Activated CD4-positive, alpha-beta T cell treated with anti-CD3 and anti-CD28 coated beads, Interleukin-2, amount 50 U/mL, for 16 hours (primary cell): Measurements from ENCODE around the gene OR4L1.
A peak's percentile ranks its signal among the peaks of the same experiment; 100 is the strongest.
"Not testable (repeated sequence)": the region's sequence is repeated elsewhere in the genome, so short reads cannot be mapped to it uniquely, and the experiment has no call there.

Experiments used
- DNase-seq: peaks from one replicate; pipeline ENCODE4 v3.0.0-alpha.2; 2020

The OR4L1 gene, protein sequence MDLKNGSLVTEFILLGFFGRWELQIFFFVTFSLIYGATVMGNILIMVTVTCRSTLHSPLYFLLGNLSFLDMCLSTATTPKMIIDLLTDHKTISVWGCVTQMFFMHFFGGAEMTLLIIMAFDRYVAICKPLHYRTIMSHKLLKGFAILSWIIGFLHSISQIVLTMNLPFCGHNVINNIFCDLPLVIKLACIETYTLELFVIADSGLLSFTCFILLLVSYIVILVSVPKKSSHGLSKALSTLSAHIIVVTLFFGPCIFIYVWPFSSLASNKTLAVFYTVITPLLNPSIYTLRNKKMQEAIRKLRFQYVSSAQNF

DNA sequence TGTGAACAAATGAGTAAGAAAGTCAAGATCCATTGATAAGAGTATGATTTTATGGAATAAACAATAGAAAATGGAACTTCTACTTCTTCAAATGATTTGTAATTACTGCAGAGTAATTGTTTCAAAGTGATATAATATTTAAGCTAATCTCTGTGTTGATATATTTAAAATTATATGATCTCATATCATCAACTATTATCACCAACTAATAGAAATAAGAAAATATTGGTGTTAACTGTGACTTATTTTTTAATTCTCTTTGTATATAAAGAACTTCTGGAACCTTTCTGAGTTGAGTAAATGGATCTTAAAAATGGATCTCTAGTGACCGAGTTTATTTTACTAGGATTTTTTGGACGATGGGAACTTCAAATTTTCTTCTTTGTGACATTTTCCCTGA lies at the start of gene OR4L1:
TSS of gene OR4L1 (plus strand) at position 301 of the 400 bp plus-strand sequence. CDS start at position 301, 0 bp downstream.
- DNase-seq, result no peak

DNA sequence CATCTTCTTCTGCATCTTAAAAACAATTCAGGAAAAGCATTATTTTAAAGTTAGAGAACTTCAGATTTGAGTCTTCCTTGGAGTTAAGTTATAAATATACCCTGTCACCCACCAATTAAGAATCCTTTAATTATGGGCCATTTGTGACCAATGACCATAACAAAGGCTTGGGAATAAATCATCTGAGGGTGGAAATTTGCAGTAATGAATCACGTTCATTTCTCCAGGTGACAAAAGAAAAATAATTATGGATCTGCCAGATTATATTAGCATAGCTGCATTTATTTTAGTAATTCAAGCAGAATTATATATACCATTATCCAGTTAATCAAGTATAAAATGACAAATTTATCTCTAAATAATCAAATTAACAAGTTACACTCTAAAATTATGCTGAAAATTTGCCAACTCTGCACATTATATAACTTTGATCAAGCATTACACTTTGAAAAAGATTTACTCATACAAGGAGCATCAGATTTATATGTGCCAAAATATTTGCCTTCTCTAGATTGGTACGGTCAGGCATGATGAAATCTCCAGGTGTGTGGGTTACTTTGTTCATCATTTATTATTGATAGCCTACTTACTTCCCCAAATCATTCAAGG lies 40.5 kb upstream of the OR4L1 start, which contains the start of gene OR4K14:
TSS of gene OR4K14 (minus strand) at position 51 of the 609 bp plus-strand sequence. CDS start 4,114 bp downstream, outside the sequence.
- DNase-seq, result no peak

DNA sequence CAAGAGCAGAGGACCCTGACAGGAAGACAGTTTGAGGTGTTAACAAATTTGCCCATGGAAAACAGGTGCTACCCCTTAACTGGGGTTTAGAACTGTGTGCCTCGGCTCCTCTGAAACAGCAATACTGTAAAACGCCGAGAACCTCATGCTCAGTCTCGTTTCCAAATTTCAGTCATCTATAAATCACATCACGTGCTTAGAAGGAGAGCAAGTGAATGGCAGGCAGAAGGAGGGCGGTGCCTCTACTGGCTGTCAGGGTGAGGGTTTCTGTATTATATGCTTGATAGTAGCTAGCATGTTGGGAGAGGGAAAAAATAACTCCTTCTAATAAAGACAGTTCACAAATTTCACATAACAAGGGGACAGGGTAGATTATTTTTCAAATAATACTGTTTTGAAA lies 28.8 kb upstream of the OR4L1 start:
- DNase-seq, result no peak

DNA sequence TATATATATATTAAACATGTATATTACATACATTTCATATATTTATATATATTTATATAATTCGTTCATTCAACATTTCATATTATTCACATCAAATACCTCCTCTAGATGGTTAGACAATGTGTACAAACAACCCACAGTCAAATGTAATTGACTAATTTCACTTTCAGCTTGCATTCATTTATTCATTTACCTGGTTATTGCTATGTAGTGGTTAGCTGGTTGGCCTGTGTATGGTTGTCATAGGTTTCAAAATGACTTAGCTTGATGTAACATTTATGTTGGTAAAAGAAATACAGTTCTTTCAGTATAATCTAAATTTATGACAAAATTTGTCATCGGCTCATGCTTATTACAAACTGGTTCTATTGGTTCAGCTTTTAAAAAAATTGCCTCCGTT lies 24.4 kb upstream of the OR4L1 start:
- DNase-seq, result peak; percentile 12

DNA sequence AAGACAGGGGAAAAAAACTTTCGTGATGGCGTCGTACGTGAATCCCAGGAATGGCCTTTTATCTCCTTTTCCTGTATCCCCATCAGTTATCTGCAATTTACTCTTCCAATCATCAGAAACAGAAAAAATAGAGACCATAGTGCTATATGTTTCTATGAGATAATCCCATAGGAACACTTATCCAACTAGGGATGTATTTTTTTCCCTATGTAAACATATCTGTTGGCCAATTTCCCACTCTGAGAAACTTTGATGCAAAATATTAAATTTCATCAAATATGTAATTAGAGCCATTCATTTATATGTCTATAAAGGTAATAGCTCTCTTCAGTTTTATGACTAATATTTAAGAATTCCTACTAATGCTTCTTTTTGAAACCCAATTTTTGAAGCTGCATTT lies 23.9 kb upstream of the OR4L1 start, which contains the start of gene OR4K13:
TSS of gene OR4K13 (minus strand) at position 101 of the 400 bp plus-strand sequence. CDS start 1,280 bp downstream, outside the sequence.
- no peak for DNase-seq

DNA sequence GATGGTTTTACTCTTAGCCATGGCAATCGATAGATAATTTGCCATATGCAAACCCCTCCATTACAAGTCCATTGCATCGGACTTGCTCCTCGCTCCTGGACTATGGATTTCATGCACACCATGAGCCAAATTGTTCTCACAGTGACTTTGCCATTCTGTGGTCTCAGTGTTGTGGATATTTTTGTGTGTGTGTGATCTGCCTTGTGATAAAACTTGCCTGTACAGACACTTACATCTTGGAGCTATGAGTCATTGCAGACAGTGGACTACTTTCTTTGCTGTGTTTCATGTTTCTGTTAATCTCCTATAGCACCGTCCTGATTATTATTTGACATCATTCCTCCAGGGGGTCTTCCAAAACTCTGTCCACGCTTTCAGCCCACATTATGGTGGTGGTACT lies 15.6 kb upstream of the OR4L1 start:
- DNase-seq, result no peak

DNA sequence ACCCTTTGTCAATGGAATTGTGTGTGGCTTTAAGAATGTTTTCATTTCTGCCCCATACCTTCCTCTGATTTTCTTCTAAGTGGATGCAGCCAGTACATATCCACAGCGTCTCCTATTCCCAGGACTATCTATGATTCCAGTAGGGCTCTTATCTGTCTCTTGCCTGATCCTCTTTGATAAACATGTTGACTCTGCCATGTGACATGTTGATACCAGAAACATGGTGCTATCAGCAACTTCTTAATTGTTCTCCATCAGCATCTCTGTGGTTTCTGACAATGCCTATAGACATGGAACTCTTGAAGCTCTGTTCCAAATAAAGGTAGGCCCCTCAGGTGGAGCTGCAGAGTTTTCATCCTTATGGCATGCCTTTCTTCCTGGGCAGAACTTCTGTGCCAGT lies 11.6 kb upstream of the OR4L1 start:
- no peak for DNase-seq

DNA sequence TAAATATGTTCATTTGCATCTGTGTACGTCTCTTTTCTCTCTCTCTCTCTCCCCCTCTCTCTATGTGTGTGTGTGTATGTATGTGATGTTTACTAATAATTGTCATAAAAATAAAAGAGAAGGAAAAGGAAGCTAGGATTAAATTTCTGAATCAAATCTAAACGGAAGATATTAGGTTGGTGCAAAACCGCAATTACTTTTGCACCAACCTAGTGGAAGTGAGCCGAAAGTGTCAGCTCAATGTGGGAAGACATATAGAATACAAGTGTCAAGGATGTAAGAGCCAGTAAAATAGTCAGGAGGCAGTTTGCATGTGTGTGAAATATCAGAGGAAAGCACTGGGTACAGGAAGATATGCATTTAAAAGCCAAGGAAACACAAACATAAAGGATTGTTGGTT lies 32.2 kb downstream of the OR4L1 start:
- DNase-seq, result no peak

DNA sequence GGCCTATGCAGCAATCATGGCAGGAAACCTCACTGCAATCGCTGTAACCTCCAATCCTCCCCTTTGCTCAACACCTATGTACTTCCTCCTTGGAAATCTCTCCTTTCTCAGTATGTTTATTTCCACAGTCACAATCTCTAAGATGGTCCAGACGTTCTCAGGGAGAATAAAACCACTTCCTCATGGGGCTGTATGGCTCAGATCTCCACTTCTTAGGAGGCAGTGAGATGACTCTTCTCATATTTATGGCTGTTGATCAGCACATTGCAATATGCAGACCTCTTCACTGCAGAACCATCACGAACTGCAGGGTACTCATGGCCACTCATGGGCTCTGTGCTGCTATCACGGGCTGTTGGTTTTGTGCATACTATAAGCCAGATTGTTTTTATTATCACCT lies 33.6 kb downstream of the OR4L1 start:
- no peak for DNase-seq

DNA sequence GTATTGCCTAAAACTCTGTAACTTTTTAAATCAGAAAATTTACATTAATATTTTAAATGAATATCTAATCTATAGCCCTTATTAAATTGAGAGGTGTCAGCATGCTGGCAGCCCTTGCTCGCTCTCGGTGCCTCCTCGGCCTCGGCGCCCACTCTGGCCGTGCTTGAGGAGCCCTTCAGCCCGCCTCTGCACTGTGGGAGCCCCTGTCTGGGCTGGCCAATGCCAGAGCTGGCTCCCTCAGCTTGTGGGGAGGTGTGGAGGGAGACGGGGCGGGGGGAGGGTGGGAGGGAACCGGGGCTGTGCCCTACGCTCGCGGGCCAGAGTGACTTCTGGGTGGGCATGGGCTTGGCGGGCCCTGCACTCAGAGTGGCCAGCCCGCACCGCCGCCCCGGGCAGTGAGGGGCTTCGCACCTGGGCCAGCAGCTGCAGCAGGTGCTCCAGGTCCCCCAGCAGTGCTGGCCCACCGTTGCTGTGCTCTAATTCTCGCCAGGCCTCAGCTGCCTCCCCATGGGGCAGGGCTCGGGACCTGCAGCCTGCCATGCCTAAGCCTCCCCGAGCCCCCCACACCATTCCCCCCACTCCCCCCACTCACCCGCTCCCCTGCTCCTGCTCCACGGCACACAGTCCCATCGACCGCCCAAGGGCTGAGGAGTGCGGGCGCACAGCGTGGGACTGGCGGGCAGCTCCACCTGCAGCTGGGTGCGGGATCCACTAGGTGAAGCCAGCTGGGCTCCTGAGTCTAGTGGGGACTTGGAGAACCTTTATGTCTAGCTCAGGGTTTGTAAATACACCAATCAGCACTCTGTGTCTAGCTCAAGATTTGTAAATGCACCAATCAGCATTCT lies 39.3 kb downstream of the OR4L1 start:
- DNase-seq, result not testable (repeated sequence)

DNA sequence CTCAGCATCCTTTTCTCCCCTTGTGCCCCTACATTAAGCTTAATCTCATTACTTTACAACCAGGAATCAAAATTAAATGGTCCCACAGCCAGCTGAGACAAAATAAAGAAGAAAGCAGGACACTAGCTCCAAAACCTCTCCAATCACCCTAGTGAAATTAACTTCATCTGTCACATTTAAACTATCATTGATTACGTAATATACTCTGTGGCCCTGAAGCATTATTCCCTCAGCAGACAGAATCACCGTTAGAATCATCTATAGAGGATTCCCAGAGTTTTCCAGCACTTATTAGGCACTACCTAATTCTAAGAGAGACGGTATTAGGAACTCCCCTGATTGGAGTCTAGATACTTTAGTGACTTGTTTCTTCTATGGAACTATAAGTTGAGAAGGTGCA lies 50.6 kb downstream of the OR4L1 start, which contains the start of gene OR4K17:
TSS of gene OR4K17 (plus strand) at position 302 of the 400 bp plus-strand sequence. CDS start 6,761 bp downstream, outside the sequence.
- no peak for DNase-seq
